Mesothelial cell of epicardium (in vitro differentiated cells): Measurements from ENCODE around the gene MYL6B. TPM values are rescaled to one million over a fixed set of nuclear protein-coding genes. Genes with fewer than 3 reads are reported as not detected.
A peak's percentile ranks its signal among the peaks of the same experiment; 100 is the strongest.

Experiments used
- DNase-seq, 2 experiments: peaks; one replicate each; pipeline ENCODE4 v3.0.0; 2021; ENCODE audit warnings: low spot score in 2 of 2; ENCODE audit not compliant: unreplicated experiment in 2 of 2
- H3K27ac Mint-ChIP-seq: 2 replicates; pipeline ENCODE4 v1.8.0; 2021; ENCODE audit warnings: mixed read lengths
- H3K27me3 Mint-ChIP-seq: 2 replicates; pipeline ENCODE4 v1.8.0; 2021; ENCODE audit warnings: low read depth, mixed read lengths
- H3K36me3 Mint-ChIP-seq: 2 replicates; pipeline ENCODE4 v1.8.0; 2021; ENCODE audit warnings: mixed read lengths
- H3K4me1 Mint-ChIP-seq: 2 replicates; pipeline ENCODE4 v1.8.0; 2021; ENCODE audit warnings: mixed read lengths
- H3K4me3 Mint-ChIP-seq: 2 replicates; pipeline ENCODE4 v1.8.0; 2021; ENCODE audit warnings: mild to moderate bottlenecking, moderate library complexity, mixed read lengths
- H3K9me3 Mint-ChIP-seq: 2 replicates; pipeline ENCODE4 v1.8.0; 2021; ENCODE audit warnings: mixed read lengths
- total RNA-seq: library from RNA; stranded (reverse); gene quantifications from 3 replicates; pipeline ENCODE4 v1.2.1, GENCODE V29; 2021
- TF ChIP-seq, protein P1 (sequence below): fragments of 200-600 bp; sonication (generic); IDR thresholded peaks from one replicate; pipeline ENCODE4 v1.5.0; 2021; ENCODE audit warnings: antibody characterized with exemption; ENCODE audit not compliant: unreplicated experiment

The MYL6B gene
- total RNA-seq, 1 donor from 2014 or later = 150 TPM

DNA sequence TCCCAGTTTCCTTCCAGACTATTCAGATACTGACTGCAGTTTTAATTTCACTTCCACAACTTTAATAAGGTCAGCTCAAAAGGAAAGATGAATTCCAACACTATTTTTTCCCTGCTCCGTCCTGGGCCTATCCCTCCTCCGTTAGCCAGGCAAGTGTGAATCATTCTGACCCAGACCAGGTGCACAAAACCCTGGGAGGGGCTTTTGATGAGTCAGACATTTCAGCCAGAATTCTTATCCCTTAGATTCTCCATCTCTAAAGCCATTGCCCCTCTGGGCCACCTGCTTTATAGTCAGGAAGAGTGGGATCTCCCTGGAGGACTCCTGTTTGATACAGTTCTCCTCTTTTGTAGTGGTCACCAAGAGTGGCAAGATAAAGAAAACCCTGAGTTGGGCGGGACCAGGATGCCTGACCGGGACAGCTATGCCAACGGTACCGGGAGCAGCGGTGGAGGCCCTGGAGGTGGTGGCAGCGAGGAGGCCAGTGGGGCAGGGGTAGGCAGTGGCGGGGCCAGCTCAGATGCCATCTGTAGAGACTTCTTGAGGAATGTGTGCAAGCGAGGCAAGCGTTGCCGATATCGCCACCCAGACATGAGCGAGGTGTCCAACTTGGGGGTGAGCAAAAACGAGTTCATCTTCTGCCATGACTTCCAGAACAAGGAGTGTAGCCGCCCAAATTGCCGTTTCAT is 32.1 kb upstream of the MYL6B start:
- peaks cover 27% of the 10 kb centered on the region for H3K4me1 Mint-ChIP-seq
- H3K36me3 Mint-ChIP-seq = peaks cover 2% of the 10 kb centered on the region
- H3K9me3 Mint-ChIP-seq = no peaks in the 10 kb centered on the region
- H3K27ac Mint-ChIP-seq = peak overlapping the region; percentile 100
- H3K4me3 Mint-ChIP-seq = no peak overlapping the region
- no peak for DNase-seq
- no peaks in the 10 kb centered on the region for H3K27me3 Mint-ChIP-seq
- TF ChIP-seq, protein P1, sequence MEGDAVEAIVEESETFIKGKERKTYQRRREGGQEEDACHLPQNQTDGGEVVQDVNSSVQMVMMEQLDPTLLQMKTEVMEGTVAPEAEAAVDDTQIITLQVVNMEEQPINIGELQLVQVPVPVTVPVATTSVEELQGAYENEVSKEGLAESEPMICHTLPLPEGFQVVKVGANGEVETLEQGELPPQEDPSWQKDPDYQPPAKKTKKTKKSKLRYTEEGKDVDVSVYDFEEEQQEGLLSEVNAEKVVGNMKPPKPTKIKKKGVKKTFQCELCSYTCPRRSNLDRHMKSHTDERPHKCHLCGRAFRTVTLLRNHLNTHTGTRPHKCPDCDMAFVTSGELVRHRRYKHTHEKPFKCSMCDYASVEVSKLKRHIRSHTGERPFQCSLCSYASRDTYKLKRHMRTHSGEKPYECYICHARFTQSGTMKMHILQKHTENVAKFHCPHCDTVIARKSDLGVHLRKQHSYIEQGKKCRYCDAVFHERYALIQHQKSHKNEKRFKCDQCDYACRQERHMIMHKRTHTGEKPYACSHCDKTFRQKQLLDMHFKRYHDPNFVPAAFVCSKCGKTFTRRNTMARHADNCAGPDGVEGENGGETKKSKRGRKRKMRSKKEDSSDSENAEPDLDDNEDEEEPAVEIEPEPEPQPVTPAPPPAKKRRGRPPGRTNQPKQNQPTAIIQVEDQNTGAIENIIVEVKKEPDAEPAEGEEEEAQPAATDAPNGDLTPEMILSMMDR = no peak

DNA sequence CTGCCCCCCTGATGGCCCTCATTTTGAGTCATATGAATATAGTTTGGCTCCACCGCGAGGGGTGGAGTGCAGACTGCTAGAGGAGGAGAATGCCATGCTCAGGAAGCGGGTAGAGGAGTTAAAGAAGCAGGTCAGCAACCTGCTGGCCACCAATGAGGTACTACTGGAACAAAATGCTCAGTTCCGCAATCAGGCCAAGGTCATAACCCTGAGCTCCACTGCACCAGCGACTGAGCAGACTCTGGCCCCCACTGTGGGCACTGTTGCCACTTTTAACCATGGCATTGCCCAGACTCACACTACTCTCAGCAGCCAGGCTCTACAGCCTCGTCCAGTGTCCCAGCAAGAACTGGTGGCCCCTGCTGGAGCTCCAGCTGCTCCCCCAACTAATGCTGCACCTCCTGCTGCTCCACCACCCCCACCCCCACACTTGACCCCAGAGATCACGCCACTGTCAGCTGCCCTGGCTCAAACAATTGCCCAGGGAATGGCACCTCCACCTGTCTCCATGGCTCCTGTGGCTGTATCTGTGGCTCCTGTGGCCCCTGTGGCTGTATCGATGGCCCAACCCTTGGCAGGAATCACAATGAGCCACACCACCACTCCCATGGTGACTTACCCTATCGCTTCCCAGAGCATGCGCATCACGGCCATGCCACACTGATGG is 31.1 kb upstream of the MYL6B start:
- Mint-ChIP-seq H3K36me3 (peaks cover 2% of the 10 kb centered on the region), H3K9me3 (no peaks in the 10 kb centered on the region), H3K27me3 (no peaks in the 10 kb centered on the region), H3K4me1 (peaks cover 29% of the 10 kb centered on the region), H3K4me3 (no peak overlapping the region), H3K27ac (no peak overlapping the region)
- DNase-seq = no peak
- TF ChIP-seq, protein P1 = no peak

DNA sequence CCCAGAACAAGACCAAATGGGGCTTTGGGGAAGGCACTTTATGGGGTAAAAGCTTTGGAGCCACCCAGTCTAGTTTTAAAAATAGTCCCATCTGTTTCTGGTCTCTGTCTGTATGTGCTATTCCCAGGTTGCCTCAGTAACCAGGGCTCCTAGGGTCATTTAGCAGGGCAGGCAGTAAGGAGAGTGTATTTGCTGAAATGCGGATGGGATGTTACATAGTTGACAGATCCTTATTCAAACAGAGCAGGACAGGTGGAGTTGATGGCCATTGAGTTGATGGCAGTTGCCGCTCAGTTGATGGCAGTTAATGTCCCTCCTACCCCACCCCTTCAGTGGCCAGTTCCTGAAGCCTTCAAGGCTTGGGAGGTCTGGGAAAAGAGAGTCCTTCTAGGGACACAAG is 29.8 kb upstream of the MYL6B start:
- Mint-ChIP-seq H3K9me3 (no peaks in the 10 kb centered on the region), H3K27me3 (no peaks in the 10 kb centered on the region), H3K4me3 (no peak overlapping the region), H3K36me3 (peaks cover 2% of the 10 kb centered on the region), H3K27ac (no peak overlapping the region), H3K4me1 (peaks cover 40% of the 10 kb centered on the region)
- TF ChIP-seq, protein P1 = no peak
- no peak for DNase-seq

DNA sequence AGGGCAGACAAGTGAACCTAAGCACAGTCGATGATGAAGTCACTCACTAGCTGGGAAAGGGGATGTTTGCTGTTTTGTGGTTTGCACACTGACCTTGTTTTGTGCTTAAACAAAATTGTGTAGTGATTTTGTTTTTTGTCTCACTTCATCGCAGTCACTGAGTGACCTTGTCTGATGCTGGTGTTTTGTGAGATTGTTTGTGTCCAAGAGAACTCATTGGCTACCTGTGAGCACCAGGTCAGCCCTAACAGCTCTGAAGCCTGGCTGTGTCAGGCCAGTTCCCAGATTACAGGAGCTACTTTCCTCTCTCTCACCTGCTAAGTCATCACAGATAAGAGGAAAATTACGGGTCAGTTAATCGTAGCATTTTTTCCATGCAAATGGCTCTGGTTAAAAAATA is 28.3 kb upstream of the MYL6B start:
- peak overlapping the region; percentile 18 for H3K27ac Mint-ChIP-seq
- H3K4me3 Mint-ChIP-seq = no peak overlapping the region
- TF ChIP-seq, protein P1 = no peak
- peaks cover 27% of the 10 kb centered on the region for H3K4me1 Mint-ChIP-seq
- H3K27me3 Mint-ChIP-seq = no peaks in the 10 kb centered on the region
- H3K9me3 Mint-ChIP-seq = no peaks in the 10 kb centered on the region
- no peaks in the 10 kb centered on the region for H3K36me3 Mint-ChIP-seq
- no peak for DNase-seq

DNA sequence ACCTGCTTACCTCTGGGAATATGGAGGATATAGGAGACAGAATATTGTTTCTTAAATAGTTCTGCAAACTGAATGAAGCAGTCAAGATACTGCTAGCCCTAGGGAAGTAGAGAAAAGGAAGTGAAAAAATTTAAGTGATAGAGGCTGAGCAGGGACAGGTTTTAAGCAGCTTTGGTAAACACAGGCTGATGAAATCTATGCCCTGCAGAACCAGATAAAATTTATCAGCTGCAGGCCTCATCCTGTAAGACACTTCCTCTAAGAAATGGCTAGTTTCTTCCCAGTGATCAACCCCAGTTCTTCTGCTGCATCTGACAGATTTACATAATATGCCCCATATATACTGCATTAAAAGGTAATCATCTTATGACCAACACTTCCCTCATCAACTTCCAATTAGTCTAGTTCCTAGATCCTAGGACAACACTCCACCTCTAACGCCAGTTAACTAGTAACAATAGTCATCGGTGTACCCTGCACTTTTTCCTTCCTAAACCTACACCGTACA is 25.6 kb upstream of the MYL6B start:
- H3K9me3 Mint-ChIP-seq = no peaks in the 10 kb centered on the region
- peak overlapping the region; percentile 95 for H3K4me3 Mint-ChIP-seq
- H3K27ac Mint-ChIP-seq = peak overlapping the region; percentile 97
- peaks cover 10% of the 10 kb centered on the region for H3K36me3 Mint-ChIP-seq
- DNase-seq = no peak
- no peaks in the 10 kb centered on the region for H3K27me3 Mint-ChIP-seq
- peaks cover 31% of the 10 kb centered on the region for H3K4me1 Mint-ChIP-seq
- TF ChIP-seq, protein P1 = no peak
